ENCODE measurements around the gene LGALS1. TPM values are rescaled to one million over a fixed set of nuclear protein-coding genes. Genes with fewer than 3 reads are reported as not detected.
A peak's percentile ranks its signal among the peaks of the same experiment; 100 is the strongest.

The LGALS1 gene
- total and polyA plus RNA-seq, 5 donors from 2014 or later, result 209 to 829 (median 402) TPM

GRCh38 chr22:37726241-37726887, 50.9 kb downstream of the LGALS1 start:
- Histone ChIP-seq H3K9me3 (ENCODE audit: control insufficient read depth in 2 of 2, low read length in 2 of 2) (no peaks in the 10 kb centered on the region), H3K4me1 (ENCODE audit: control insufficient read depth, insufficient read depth, low read length, poor library complexity, severe bottlenecking) (no peaks in the 10 kb centered on the region), H3K36me3 (ENCODE audit: control insufficient read depth, insufficient read depth, low read length) (no peaks in the 10 kb centered on the region), H3K27ac (ENCODE audit: insufficient read depth, low read length, poor library complexity, severe bottlenecking) (no peak overlapping the region), H3K4me3 (ENCODE audit: low read depth, low read length) (no peak overlapping the region), H3K27me3 (ENCODE audit: control insufficient read depth, insufficient read depth, low read length) (no peaks in the 10 kb centered on the region)
- peak in 1 of 3 donors; percentile 17 for DNase-seq
- peak overlapping the region in 1 of 3 donors; percentile 15 for H3K27ac Mint-ChIP-seq
- no peaks in the 10 kb centered on the region for H3K27me3 Mint-ChIP-seq
- ATAC-seq (ENCODE audit: low read depth in 2 of 2), result no peak
- H3K36me3 Mint-ChIP-seq, result peaks cover 11% of the 10 kb centered on the region
- H3K4me1 Mint-ChIP-seq, result peaks cover 0 to 5% (median 0%) of the 10 kb centered on the region in 4 donors
- H3K4me3 Mint-ChIP-seq, result no peak overlapping the region
- no peaks in the 10 kb centered on the region for H3K9me3 Mint-ChIP-seq

- Mint-ChIP-seq H3K4me1 (peaks cover 0 to 5% (median 0%) of the 10 kb centered on the region in 4 donors), H3K36me3 (peaks cover 11% of the 10 kb centered on the region), H3K4me3 (no peak overlapping the region), H3K27ac (no peak overlapping the region), H3K27me3 (no peaks in the 10 kb centered on the region), H3K9me3 (no peaks in the 10 kb centered on the region)
- H3K9me3 ChIP-seq (ENCODE audit: control insufficient read depth in 2 of 2, low read length in 2 of 2), result no peaks in the 10 kb centered on the region
- H3K36me3 ChIP-seq (ENCODE audit: control insufficient read depth, insufficient read depth, low read length), result no peaks in the 10 kb centered on the region
- no peak overlapping the region for H3K4me3 ChIP-seq (ENCODE audit: low read depth, low read length)
- DNase-seq (no peak), ATAC-seq (ENCODE audit: low read depth in 2 of 2) (no peak)
- no peaks in the 10 kb centered on the region for H3K27me3 ChIP-seq (ENCODE audit: control insufficient read depth, insufficient read depth, low read length)
- no peaks in the 10 kb centered on the region for H3K4me1 ChIP-seq (ENCODE audit: control insufficient read depth, insufficient read depth, low read length, poor library complexity, severe bottlenecking)
- H3K27ac ChIP-seq (ENCODE audit: insufficient read depth, low read length, poor library complexity, severe bottlenecking), result no peak overlapping the region
Measured at GRCh38 chr22:37728620-37729019, 53.2 kb downstream of the LGALS1 start.

Other genes with a start within 250 kb of the LGALS1 start
- 0.44 TPM for gene ELFN2, start 248.2 kb upstream of the LGALS1 start, total RNA-seq
- gene ELFN2, start 248.2 kb upstream of the LGALS1 start, polyA plus RNA-seq, result not detected
- 148 TPM for gene MFNG, start 189.3 kb upstream of the LGALS1 start, total RNA-seq
- 100 to 1,000 TPM; 323 to 340 (median 327) TPM for gene MFNG, start 189.3 kb upstream of the LGALS1 start, polyA plus RNA-seq
- not detected for gene CARD10, start 156.2 kb upstream of the LGALS1 start, total RNA-seq
- gene CARD10, start 156.2 kb upstream of the LGALS1 start, polyA plus RNA-seq, result not detected
- gene CDC42EP1, start 115.2 kb upstream of the LGALS1 start, total RNA-seq, result not detected
- gene CDC42EP1, start 115.2 kb upstream of the LGALS1 start, polyA plus RNA-seq, result not detected
- gene LGALS2, start 95.5 kb upstream of the LGALS1 start, total RNA-seq, result not detected
- under 1 TPM in 2 of 4 donors, not detected in 2; 0.41 to 0.49 TPM for gene LGALS2, start 95.5 kb upstream of the LGALS1 start, polyA plus RNA-seq
- gene GGA1, start 66.8 kb upstream of the LGALS1 start, total RNA-seq, result 69.7 TPM
- gene GGA1, start 66.8 kb upstream of the LGALS1 start, polyA plus RNA-seq, result 10 to 100 TPM; 14.0 to 19.8 (median 16.8) TPM
- 126 TPM for gene SH3BP1, start 36.0 kb upstream of the LGALS1 start, total RNA-seq
- 10 to 100 TPM; 10.1 to 17.8 (median 16.2) TPM for gene SH3BP1, start 36.0 kb upstream of the LGALS1 start, polyA plus RNA-seq
- 2.0 TPM for gene PDXP, start 16.9 kb upstream of the LGALS1 start, total RNA-seq
- gene PDXP, start 16.9 kb upstream of the LGALS1 start, polyA plus RNA-seq, result 1 to 10 TPM; 1.1 to 5.8 (median 3.4) TPM
- gene NOL12, start 10.7 kb downstream of the LGALS1 start, total RNA-seq, result 38.2 TPM
- 10 to 100 TPM; 33.7 to 46.9 (median 41.2) TPM for gene NOL12, start 10.7 kb downstream of the LGALS1 start, polyA plus RNA-seq
- gene TRIOBP, start 21.4 kb downstream of the LGALS1 start, total RNA-seq, result 24.8 TPM
- gene TRIOBP, start 21.4 kb downstream of the LGALS1 start, polyA plus RNA-seq, result 10 to 100 TPM; 10.9 to 19.2 (median 13.1) TPM
- 0.72 TPM for gene GCAT, start 132.3 kb downstream of the LGALS1 start, total RNA-seq
- gene GCAT, start 132.3 kb downstream of the LGALS1 start, polyA plus RNA-seq, result 1 to 10 TPM in 3 of 4 donors, under 1 TPM in 1; 0.45 to 2.0 (median 1.4) TPM
- gene GALR3, start 147.7 kb downstream of the LGALS1 start, total RNA-seq, result not detected
- gene GALR3, start 147.7 kb downstream of the LGALS1 start, polyA plus RNA-seq, result not detected
- 18.8 TPM for gene ANKRD54, start 168.7 kb downstream of the LGALS1 start, total RNA-seq
- 10 to 100 TPM; 15.4 to 21.4 (median 19.8) TPM for gene ANKRD54, start 168.7 kb downstream of the LGALS1 start, polyA plus RNA-seq
- gene EIF3L, start 173.8 kb downstream of the LGALS1 start, total RNA-seq, result 390 TPM
- gene EIF3L, start 173.8 kb downstream of the LGALS1 start, polyA plus RNA-seq, result 100 to 1,000 TPM; 267 to 354 (median 308) TPM
- 25.2 TPM for gene MICALL1, start 230.7 kb downstream of the LGALS1 start, total RNA-seq
- 1 to 10 TPM; 1.1 to 2.4 (median 1.7) TPM for gene MICALL1, start 230.7 kb downstream of the LGALS1 start, polyA plus RNA-seq